ENCODE results near the gene AMER3. TPM values are rescaled to one million over a fixed set of nuclear protein-coding genes. Genes with fewer than 3 reads are reported as not detected.

The AMER3 gene
- total and polyA plus RNA-seq, 2 donors (not counting 1 experiment from before 2014, with no cell fraction given) = not detected

DNA sequence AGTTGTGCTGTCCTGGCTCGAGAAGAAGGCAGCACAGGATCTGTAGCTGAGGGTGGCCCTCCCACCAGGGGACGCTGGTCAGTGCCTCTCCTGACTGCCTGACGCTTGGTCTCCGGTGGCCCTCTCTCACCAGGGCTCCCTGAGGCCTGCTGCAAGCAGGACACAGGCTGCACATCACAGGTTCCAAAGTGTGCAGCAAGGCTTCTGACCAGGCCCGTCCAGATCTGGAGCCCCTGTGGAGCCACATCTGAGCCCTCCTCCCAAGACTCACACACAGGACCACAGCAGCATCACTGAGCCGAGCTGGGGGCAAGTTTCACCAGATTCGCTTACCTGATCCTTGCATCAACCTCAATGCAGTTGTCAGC lies 12.1 kb downstream of the AMER3 start:
- no peak for DNase-seq (ENCODE audit: low read depth in 2 of 2)
- Histone ChIP-seq H3K27ac (ENCODE audit: insufficient read depth, low read length) (no peak overlapping the region), H3K4me1 (ENCODE audit: control insufficient read depth, extremely low read depth, insufficient read depth, low read length) (no peaks in the 10 kb centered on the region), H4K20me1 (ENCODE audit: control insufficient read depth, extremely low read depth, insufficient read depth, low read length) (no peaks in the 10 kb centered on the region), H3K9ac (ENCODE audit: insufficient read depth, low read length) (no peak overlapping the region), H3K4me3 (replicated peaks in 1 of 4; ENCODE audit: control extremely low read depth in 1 of 4, insufficient read depth in 1 of 4, low read depth in 3 of 4, low read length in 4 of 4) (no peak overlapping the region), H3K79me2 (ENCODE audit: control insufficient read depth, insufficient read depth, low read length) (no peaks in the 10 kb centered on the region), H3K36me3 (ENCODE audit: control insufficient read depth, insufficient read depth, low read length) (no peaks in the 10 kb centered on the region), H2AFZ (ENCODE audit: low read length) (no peak overlapping the region), H3K27me3 (ENCODE audit: control insufficient read depth, insufficient read depth, low read length) (no peaks in the 10 kb centered on the region), H3K9me3 (ENCODE audit: control insufficient read depth, insufficient read depth, low read depth, low read length) (no peaks in the 10 kb centered on the region), H3K4me2 (ENCODE audit: extremely low read depth, insufficient read depth, low read length) (no peak overlapping the region)
- TF ChIP-seq EZH2 (IDR thresholded peaks at IDR 0.05; ENCODE audit: low read length, missing control alignments) = no peak
- TF ChIP-seq, protein P1, sequence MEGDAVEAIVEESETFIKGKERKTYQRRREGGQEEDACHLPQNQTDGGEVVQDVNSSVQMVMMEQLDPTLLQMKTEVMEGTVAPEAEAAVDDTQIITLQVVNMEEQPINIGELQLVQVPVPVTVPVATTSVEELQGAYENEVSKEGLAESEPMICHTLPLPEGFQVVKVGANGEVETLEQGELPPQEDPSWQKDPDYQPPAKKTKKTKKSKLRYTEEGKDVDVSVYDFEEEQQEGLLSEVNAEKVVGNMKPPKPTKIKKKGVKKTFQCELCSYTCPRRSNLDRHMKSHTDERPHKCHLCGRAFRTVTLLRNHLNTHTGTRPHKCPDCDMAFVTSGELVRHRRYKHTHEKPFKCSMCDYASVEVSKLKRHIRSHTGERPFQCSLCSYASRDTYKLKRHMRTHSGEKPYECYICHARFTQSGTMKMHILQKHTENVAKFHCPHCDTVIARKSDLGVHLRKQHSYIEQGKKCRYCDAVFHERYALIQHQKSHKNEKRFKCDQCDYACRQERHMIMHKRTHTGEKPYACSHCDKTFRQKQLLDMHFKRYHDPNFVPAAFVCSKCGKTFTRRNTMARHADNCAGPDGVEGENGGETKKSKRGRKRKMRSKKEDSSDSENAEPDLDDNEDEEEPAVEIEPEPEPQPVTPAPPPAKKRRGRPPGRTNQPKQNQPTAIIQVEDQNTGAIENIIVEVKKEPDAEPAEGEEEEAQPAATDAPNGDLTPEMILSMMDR (conservative IDR thresholded peaks at IDR 0.05 in 1 of 2, IDR thresholded peaks at IDR 0.05 in 1 of 2; ENCODE audit: low read depth in 1 of 2, low read length in 2 of 2) = no peak

DNA sequence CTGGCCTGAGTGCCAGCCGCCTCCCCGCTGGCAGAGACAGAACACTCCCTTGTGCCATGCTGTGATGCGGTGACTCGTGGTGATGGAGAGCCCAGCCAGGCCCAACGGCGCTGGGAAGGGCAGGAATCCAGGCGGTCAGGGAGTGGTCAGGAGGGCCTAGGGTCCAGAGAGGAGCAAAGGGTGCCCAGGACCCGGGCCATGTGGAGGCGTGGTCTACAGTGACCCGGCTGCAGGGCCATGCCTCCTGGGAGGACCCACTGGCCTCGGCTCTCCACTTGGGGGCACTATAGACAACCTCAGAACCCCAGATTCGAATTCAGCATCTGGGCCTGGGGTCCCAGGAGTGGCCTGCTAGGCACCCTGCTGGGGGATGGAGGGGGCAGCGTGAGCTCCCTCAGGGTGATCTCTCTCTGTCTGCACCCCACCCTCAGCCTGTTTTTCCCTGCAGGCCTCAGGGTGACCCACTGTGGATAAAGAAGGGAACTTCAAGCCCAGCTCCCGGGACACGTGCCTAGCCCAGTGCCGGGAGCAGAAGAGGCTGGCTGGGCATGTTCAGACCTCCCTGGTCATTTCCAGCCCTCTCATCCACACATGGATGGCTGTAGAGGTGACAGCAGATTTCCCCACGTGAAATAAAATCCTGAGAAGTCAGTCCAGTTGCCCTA lies 13.0 kb downstream of the AMER3 start:
- no peak overlapping the region for H2AFZ ChIP-seq (ENCODE audit: low read length)
- no peaks in the 10 kb centered on the region for H3K79me2 ChIP-seq (ENCODE audit: control insufficient read depth, insufficient read depth, low read length)
- no peak overlapping the region for H3K4me2 ChIP-seq (ENCODE audit: extremely low read depth, insufficient read depth, low read length)
- no peaks in the 10 kb centered on the region for H3K27me3 ChIP-seq (ENCODE audit: control insufficient read depth, insufficient read depth, low read length)
- no peak overlapping the region for H3K4me3 ChIP-seq (replicated peaks in 1 of 4; ENCODE audit: control extremely low read depth in 1 of 4, insufficient read depth in 1 of 4, low read depth in 3 of 4, low read length in 4 of 4)
- H3K36me3 ChIP-seq (ENCODE audit: control insufficient read depth, insufficient read depth, low read length) = no peaks in the 10 kb centered on the region
- H3K27ac ChIP-seq (ENCODE audit: insufficient read depth, low read length) = no peak overlapping the region
- no peak for DNase-seq (ENCODE audit: low read depth in 2 of 2)
- no peaks in the 10 kb centered on the region for H3K9me3 ChIP-seq (ENCODE audit: control insufficient read depth, insufficient read depth, low read depth, low read length)
- no peaks in the 10 kb centered on the region for H3K4me1 ChIP-seq (ENCODE audit: control insufficient read depth, extremely low read depth, insufficient read depth, low read length)
- TF ChIP-seq, protein P1 (conservative IDR thresholded peaks at IDR 0.05 in 1 of 2, IDR thresholded peaks at IDR 0.05 in 1 of 2; ENCODE audit: low read depth in 1 of 2, low read length in 2 of 2) = no peak
- no peak for TF ChIP-seq EZH2 (IDR thresholded peaks at IDR 0.05; ENCODE audit: low read length, missing control alignments)
- no peaks in the 10 kb centered on the region for H4K20me1 ChIP-seq (ENCODE audit: control insufficient read depth, extremely low read depth, insufficient read depth, low read length)
- H3K9ac ChIP-seq (ENCODE audit: insufficient read depth, low read length) = no peak overlapping the region

DNA sequence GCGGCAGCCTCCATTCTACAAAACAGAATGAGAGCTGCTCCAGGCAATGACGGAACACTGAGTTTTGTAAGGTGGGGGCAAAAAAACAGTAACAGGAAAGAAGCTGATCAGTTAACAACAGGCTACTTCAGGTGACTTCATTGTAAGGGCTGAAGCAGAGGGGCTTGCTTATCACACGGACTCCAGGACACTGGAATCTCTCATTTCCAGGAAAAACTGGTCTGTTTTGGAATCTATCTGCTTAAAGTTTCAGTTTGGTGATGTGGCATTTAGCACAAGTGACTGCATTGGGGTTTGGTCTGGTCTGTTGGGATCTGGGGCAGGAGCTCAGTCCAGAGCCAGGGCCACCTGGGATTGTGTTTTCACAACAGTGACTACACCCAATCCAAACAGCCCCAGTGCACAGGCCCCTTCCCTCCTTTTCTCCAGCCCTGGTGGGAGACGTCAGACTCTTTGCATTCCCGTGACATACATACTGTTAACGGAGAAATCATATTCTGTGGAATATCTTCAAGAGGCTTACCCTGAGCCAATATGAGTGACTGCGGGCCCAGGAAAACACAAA lies 14.1 kb downstream of the AMER3 start:
- no peaks in the 10 kb centered on the region for H3K4me1 ChIP-seq (ENCODE audit: control insufficient read depth, extremely low read depth, insufficient read depth, low read length)
- DNase-seq (ENCODE audit: low read depth in 2 of 2) = no peak
- no peaks in the 10 kb centered on the region for H4K20me1 ChIP-seq (ENCODE audit: control insufficient read depth, extremely low read depth, insufficient read depth, low read length)
- H3K4me2 ChIP-seq (ENCODE audit: extremely low read depth, insufficient read depth, low read length) = no peak overlapping the region
- no peaks in the 10 kb centered on the region for H3K36me3 ChIP-seq (ENCODE audit: control insufficient read depth, insufficient read depth, low read length)
- TF ChIP-seq, protein P1 (conservative IDR thresholded peaks at IDR 0.05 in 1 of 2, IDR thresholded peaks at IDR 0.05 in 1 of 2; ENCODE audit: low read depth in 1 of 2, low read length in 2 of 2) = no peak
- no peak for TF ChIP-seq EZH2 (IDR thresholded peaks at IDR 0.05; ENCODE audit: low read length, missing control alignments)
- H3K79me2 ChIP-seq (ENCODE audit: control insufficient read depth, insufficient read depth, low read length) = no peaks in the 10 kb centered on the region
- no peak overlapping the region for H3K4me3 ChIP-seq (replicated peaks in 1 of 4; ENCODE audit: control extremely low read depth in 1 of 4, insufficient read depth in 1 of 4, low read depth in 3 of 4, low read length in 4 of 4)
- H2AFZ ChIP-seq (ENCODE audit: low read length) = no peak overlapping the region
- H3K9me3 ChIP-seq (ENCODE audit: control insufficient read depth, insufficient read depth, low read depth, low read length) = no peaks in the 10 kb centered on the region
- H3K27ac ChIP-seq (ENCODE audit: insufficient read depth, low read length) = no peak overlapping the region
- H3K27me3 ChIP-seq (ENCODE audit: control insufficient read depth, insufficient read depth, low read length) = no peaks in the 10 kb centered on the region
- H3K9ac ChIP-seq (ENCODE audit: insufficient read depth, low read length) = no peak overlapping the region

Data from fibroblast of lung (primary cell).